ENCODE results near the gene SACM1L. TPM values are rescaled to one million over a fixed set of nuclear protein-coding genes. Genes with fewer than 3 reads are reported as not detected.

The SACM1L gene
- total and polyA plus RNA-seq, 2 of the 4 experiments (the other 2 are of a cell fraction) = 19.0 to 40.9 TPM

DNA sequence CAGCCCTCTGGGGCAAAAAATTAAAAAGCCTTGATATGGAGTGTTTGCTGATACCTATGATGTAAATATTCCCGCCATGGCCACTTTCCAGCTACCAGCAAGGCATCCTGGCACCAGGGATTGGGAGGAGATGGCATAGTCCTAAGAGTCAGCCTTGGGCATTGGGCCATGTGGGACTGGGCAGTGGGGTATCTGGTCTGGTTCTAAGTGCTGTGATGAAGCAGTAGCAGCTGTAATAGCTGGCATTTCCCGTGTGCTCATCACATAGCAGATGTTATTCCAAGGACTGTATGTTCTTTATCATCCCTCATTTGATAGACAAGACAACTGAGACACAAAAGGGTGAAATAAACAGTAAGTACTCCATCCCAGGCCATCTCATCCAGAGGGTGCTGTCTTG is 6.9 kb upstream of the SACM1L start:
- dilution Hi-C loops (cut with HindIII; ENCODE audit: low sequenced_read_pairs, unreplicated experiment) = no loop called here
- Histone ChIP-seq H3K56ac (ENCODE audit: extremely low read depth, insufficient read depth, low read length) (no peak overlapping the region), H3K4me3 (ENCODE audit: insufficient read depth, low read depth, low read length) (no peak overlapping the region), H2BK120ac (ENCODE audit: low read depth, low read length) (no peak overlapping the region), H4K5ac (ENCODE audit: low read depth, low read length) (no peak overlapping the region), H2AFZ (replicated peaks; ENCODE audit: low read length, poor library complexity) (no peak overlapping the region), H3K9ac (ENCODE audit: low read depth, low read length) (no peak overlapping the region), H3K27ac (ENCODE audit: insufficient read depth, low read length) (no peak overlapping the region), H3K4ac (ENCODE audit: low read depth, low read length) (no peak overlapping the region), H3K9me1 (ENCODE audit: insufficient read depth, low read length) (peaks cover 5% of the 10 kb centered on the region; the same call in 1 of the 2 replicates), H4K20me1 (ENCODE audit: insufficient read depth, low read length) (no peaks in the 10 kb centered on the region), H3K4me2 (ENCODE audit: low read depth, low read length) (no peak overlapping the region), H4K8ac (ENCODE audit: low read depth in 2 of 2, low read length in 2 of 2) (no peak overlapping the region), H3K4me1 (ENCODE audit: control insufficient read depth, insufficient read depth, low read length) (no peaks in the 10 kb centered on the region), H2AK5ac (ENCODE audit: low read depth, low read length) (no peak overlapping the region), H3K23ac (ENCODE audit: low read depth, low read length) (no peak overlapping the region), H3K79me1 (ENCODE audit: low read depth in 1 of 2, low read length in 2 of 2) (peaks cover 5 to 13% of the 10 kb centered on the region in 2 experiments; a peak in 2 of 4 replicates), H3K14ac (replicated peaks; ENCODE audit: low read depth, low read length) (no peak overlapping the region), H4K91ac (ENCODE audit: insufficient read depth, low read depth, low read length) (no peak overlapping the region), H3K9me3 (ENCODE audit: control insufficient read depth, insufficient read depth, low read length) (peaks cover 5% of the 10 kb centered on the region), H2BK15ac (ENCODE audit: low read depth, low read length) (no peak overlapping the region), H2BK5ac (ENCODE audit: low read depth, low read length, poor library complexity, severe bottlenecking) (no peak overlapping the region), H2AK9ac (replicated peaks; ENCODE audit: low read depth, low read length, poor library complexity) (no peak overlapping the region), H3K18ac (ENCODE audit: low read depth, low read length) (no peak overlapping the region), H2BK20ac (ENCODE audit: low read depth, low read length) (no peak overlapping the region), H3K36me3 (ENCODE audit: control insufficient read depth, insufficient read depth, low read length) (peaks cover 28% of the 10 kb centered on the region), H3K27me3 (ENCODE audit: control insufficient read depth, insufficient read depth, low read length) (no peaks in the 10 kb centered on the region)
- POLR2A ChIA-PET (ENCODE audit: unreplicated experiment) = no interaction called here
- no peak for TF ChIP-seq CHD1 (IDR thresholded peaks at IDR 0.05; ENCODE audit: low read depth, low read length)
- no peak for TF ChIP-seq MXI1 (IDR thresholded peaks at IDR 0.05; ENCODE audit: borderline replicate concordance, low read depth, low read length)
- no peak for TF ChIP-seq BHLHE40 (IDR thresholded peaks at IDR 0.05; ENCODE audit: low read depth, low read length)
- TF ChIP-seq, protein P1, sequence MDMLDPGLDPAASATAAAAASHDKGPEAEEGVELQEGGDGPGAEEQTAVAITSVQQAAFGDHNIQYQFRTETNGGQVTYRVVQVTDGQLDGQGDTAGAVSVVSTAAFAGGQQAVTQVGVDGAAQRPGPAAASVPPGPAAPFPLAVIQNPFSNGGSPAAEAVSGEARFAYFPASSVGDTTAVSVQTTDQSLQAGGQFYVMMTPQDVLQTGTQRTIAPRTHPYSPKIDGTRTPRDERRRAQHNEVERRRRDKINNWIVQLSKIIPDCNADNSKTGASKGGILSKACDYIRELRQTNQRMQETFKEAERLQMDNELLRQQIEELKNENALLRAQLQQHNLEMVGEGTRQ (IDR thresholded peaks at IDR 0.05; ENCODE audit: low read depth, low read length) = no peak
- TF ChIP-seq RFX5 (IDR thresholded peaks at IDR 0.05; ENCODE audit: low read depth, low read length) = no peak
- TF ChIP-seq, protein P2, sequence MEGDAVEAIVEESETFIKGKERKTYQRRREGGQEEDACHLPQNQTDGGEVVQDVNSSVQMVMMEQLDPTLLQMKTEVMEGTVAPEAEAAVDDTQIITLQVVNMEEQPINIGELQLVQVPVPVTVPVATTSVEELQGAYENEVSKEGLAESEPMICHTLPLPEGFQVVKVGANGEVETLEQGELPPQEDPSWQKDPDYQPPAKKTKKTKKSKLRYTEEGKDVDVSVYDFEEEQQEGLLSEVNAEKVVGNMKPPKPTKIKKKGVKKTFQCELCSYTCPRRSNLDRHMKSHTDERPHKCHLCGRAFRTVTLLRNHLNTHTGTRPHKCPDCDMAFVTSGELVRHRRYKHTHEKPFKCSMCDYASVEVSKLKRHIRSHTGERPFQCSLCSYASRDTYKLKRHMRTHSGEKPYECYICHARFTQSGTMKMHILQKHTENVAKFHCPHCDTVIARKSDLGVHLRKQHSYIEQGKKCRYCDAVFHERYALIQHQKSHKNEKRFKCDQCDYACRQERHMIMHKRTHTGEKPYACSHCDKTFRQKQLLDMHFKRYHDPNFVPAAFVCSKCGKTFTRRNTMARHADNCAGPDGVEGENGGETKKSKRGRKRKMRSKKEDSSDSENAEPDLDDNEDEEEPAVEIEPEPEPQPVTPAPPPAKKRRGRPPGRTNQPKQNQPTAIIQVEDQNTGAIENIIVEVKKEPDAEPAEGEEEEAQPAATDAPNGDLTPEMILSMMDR (conservative IDR thresholded peaks at IDR 0.05; ENCODE audit: low read depth, low read length) = no peak
- no peak for TF ChIP-seq NFE2L2 (IDR thresholded peaks at IDR 0.05; ENCODE audit: low read depth, low read length)
- WGBS, 2 experiments (ENCODE audit: extremely low coverage in 2 of 2, insufficient read length in 1 of 2) = no CpG with 5 or more reads among the region's 2 CpGs
- ATAC-seq (ENCODE audit: low read depth) = no peak
- intact Hi-C loops (cut with micrococcal nuclease) = no loop called here
- CTCF ChIA-PET = no interaction called here
- BruUV-seq (replicated peaks) = no TSS peak
- in situ Hi-C loops (cut with MboI; ENCODE audit: low sequenced_read_pairs) = no loop called here
- no peak for DNase-seq

All from IMR-90 (cell line).